Hepatocyte (in vitro differentiated cells): ENCODE measurements around the gene ZC3H12C. TPM values are rescaled to one million over a fixed set of nuclear protein-coding genes. Genes with fewer than 3 reads are reported as not detected.

Experiments used
- DNase-seq: peaks from one replicate; pipeline ENCODE4 v3.0.0-alpha.2; 2016; ENCODE audit warnings: low spot score
- H2AFZ ChIP-seq: fragments of 200-600 bp; sonication (generic); 2 replicates; pipeline ENCODE4 v1.6.0; 2016; ENCODE audit warnings: antibody characterized with exemption, mild to moderate bottlenecking
- H3K27ac ChIP-seq: fragments of 200-600 bp; sonication (generic); 2 replicates; pipeline ENCODE4 v1.5.1; 2016; ENCODE audit warnings: mild to moderate bottlenecking
- H3K27me3 ChIP-seq: fragments of 200-600 bp; sonication (generic); 2 replicates; pipeline ENCODE4 v1.6.1; 2016
- H3K36me3 ChIP-seq: fragments of 200-600 bp; sonication (generic); replicated peaks from 2 replicates; pipeline ENCODE4 v1.5.1; 2016; ENCODE audit warnings: low read depth; ENCODE audit not compliant: insufficient read depth
- H3K4me1 ChIP-seq: fragments of 200-600 bp; sonication (generic); 2 replicates; pipeline ENCODE4 v1.5.1; 2016; ENCODE audit warnings: mild to moderate bottlenecking, moderate library complexity; ENCODE audit not compliant: insufficient read depth
- H3K4me2 ChIP-seq: fragments of 200-600 bp; sonication (generic); 2 replicates; pipeline ENCODE4 v1.6.0; 2016
- H3K4me3 ChIP-seq: fragments of 200-600 bp; sonication (generic); 2 replicates; pipeline ENCODE4 v1.5.1; 2016; ENCODE audit warnings: mild to moderate bottlenecking
- H3K79me2 ChIP-seq: fragments of 200-600 bp; sonication (generic); 2 replicates; pipeline ENCODE4 v1.6.0; 2017; ENCODE audit warnings: mild to moderate bottlenecking
- H3K9me2 ChIP-seq: fragments of 200-600 bp; sonication (generic); replicated peaks from 2 replicates; pipeline ENCODE4 v1.6.0; 2017; ENCODE audit warnings: mild to moderate bottlenecking; ENCODE audit not compliant: insufficient read depth
- H3K9me3 ChIP-seq: fragments of 200-600 bp; sonication (generic); 2 replicates; pipeline ENCODE4 v1.5.1; 2016; ENCODE audit warnings: low read depth, mild to moderate bottlenecking
- H4K20me1 ChIP-seq: fragments of 200-600 bp; sonication (generic); 2 replicates; pipeline ENCODE4 v1.6.0; 2016; ENCODE audit warnings: mild to moderate bottlenecking; ENCODE audit not compliant: insufficient read depth, poor library complexity, severe bottlenecking
- CTCF ChIP-seq: fragments of 200-600 bp; sonication (generic); IDR thresholded peaks from 2 replicates; pipeline ENCODE4 v1.5.1; 2016; ENCODE audit warnings: antibody characterized with exemption, mild to moderate bottlenecking; ENCODE audit not compliant: poor library complexity
- EZH2 ChIP-seq: fragments of 200-600 bp; sonication (generic); IDR thresholded peaks from 2 replicates; pipeline ENCODE4 v1.6.1; 2016; ENCODE audit warnings: antibody characterized with exemption, mild to moderate bottlenecking, borderline replicate concordance
- EZH2phosphoT487 ChIP-seq: fragments of 200-600 bp; sonication (generic); IDR thresholded peaks from one replicate; pipeline ENCODE4 v1.6.1; 2018; ENCODE audit warnings: antibody characterized with exemption, mild to moderate bottlenecking, low read depth, moderate library complexity; ENCODE audit not compliant: unreplicated experiment, severe bottlenecking
- WGBS: methylation state at CpG from one replicate; pipeline ENCODE4 v1.1.6; 2016; ENCODE audit warnings: low lambda C conversion rate; ENCODE audit errors: missing lambda C conversion rate; 5-methylcytosine and 5-hydroxymethylcytosine counted together
- polyA plus RNA-seq: library from polyadenylated mRNA; unstranded; fragments of >200 nt; fragmentation: Nextera tagmentation; extraction: Ambion mirVana; gene quantifications from 2 replicates; pipeline ENCODE4 v1.2.1, GENCODE V29; 2016
- total RNA-seq: library from RNA; depleted of rRNA; stranded (reverse); fragments of >200 nt; gene quantifications from 2 replicates; pipeline ENCODE4 v1.2.3, GENCODE V29; 2014

Gene ZC3H12C
- total and polyA plus RNA-seq, 2 experiments from 2014 or later: 1.7 to 12.3 TPM

GRCh38 chr11:110147962-110148709 lies 54.9 kb downstream of the ZC3H12C start:
- Histone ChIP-seq H3K9me2 (no peaks in the 10 kb centered on the region), H2AFZ (no peak overlapping the region), H3K4me1 (no peaks in the 10 kb centered on the region), H4K20me1 (peaks cover 3% of the 10 kb centered on the region), H3K27me3 (no peaks in the 10 kb centered on the region), H3K4me3 (no peak overlapping the region), H3K36me3 (no peaks in the 10 kb centered on the region), H3K27ac (no peak overlapping the region), H3K79me2 (no peaks in the 10 kb centered on the region), H3K4me2 (no peak overlapping the region), H3K9me3 (no peaks in the 10 kb centered on the region)
- TF ChIP-seq CTCF (no peak), EZH2phosphoT487 (no peak), EZH2 (no peak)
- WGBS: 67% methylated on average over 3 of the region's 3 CpGs
- no peak for DNase-seq

GRCh38 chr11:110148775-110149744 lies 55.9 kb downstream of the ZC3H12C start:
- H3K79me2 ChIP-seq: no peaks in the 10 kb centered on the region

GRCh38 chr11:110152199-110152598 lies 59.0 kb downstream of the ZC3H12C start:
- Histone ChIP-seq H3K27me3 (no peaks in the 10 kb centered on the region), H3K36me3 (no peaks in the 10 kb centered on the region)
- no peak for DNase-seq

More at GRCh38 chr11:110148775-110149744, 55.9 kb downstream of the ZC3H12C start:
- 74% methylated on average over 9 of the region's 9 CpGs for WGBS
- Histone ChIP-seq H2AFZ (no peak overlapping the region), H3K27ac (no peak overlapping the region), H3K4me2 (no peak overlapping the region), H4K20me1 (peaks cover 3% of the 10 kb centered on the region), H3K27me3 (no peaks in the 10 kb centered on the region), H3K4me3 (no peak overlapping the region), H3K36me3 (no peaks in the 10 kb centered on the region), H3K9me2 (no peaks in the 10 kb centered on the region), H3K4me1 (no peaks in the 10 kb centered on the region), H3K9me3 (no peaks in the 10 kb centered on the region)
- TF ChIP-seq CTCF: no peak
- TF ChIP-seq EZH2: no peak
- no peak for TF ChIP-seq EZH2phosphoT487
- DNase-seq: no peak

More at GRCh38 chr11:110152199-110152598, 59.0 kb downstream of the ZC3H12C start:
- no peak for TF ChIP-seq CTCF
- TF ChIP-seq EZH2: no peak
- TF ChIP-seq EZH2phosphoT487: no peak
- Histone ChIP-seq H3K27ac (no peak overlapping the region), H3K9me2 (no peaks in the 10 kb centered on the region), H3K4me3 (no peak overlapping the region), H4K20me1 (peaks cover 3% of the 10 kb centered on the region), H3K4me2 (no peak overlapping the region), H3K79me2 (no peaks in the 10 kb centered on the region), H3K4me1 (no peaks in the 10 kb centered on the region), H2AFZ (no peak overlapping the region), H3K9me3 (no peaks in the 10 kb centered on the region)
- 75% methylated on average over 1 of the region's 1 CpG for WGBS
